HepG2 (cell line): ENCODE measurements around the gene IFIT1B. TPM values are rescaled to one million over a fixed set of nuclear protein-coding genes. Genes with fewer than 3 reads are reported as not detected.

Source experiments
- ARNT ChIP-seq: fragments of 450-650 bp; IDR thresholded peaks from 2 replicates; pipeline ENCODE4 v1.6.1; 2017
- ATF3 ChIP-seq: sonication (generic); formaldehyde crosslinking; IDR thresholded peaks from 2 replicates; pipeline ENCODE4 v1.4.0; 2020; ENCODE audit warnings: missing genetic modification reagents
- ATF7 ChIP-seq, 2 experiments: fragments of 450-650 bp in 1 of 2; sonication (generic) in 1 of 2; formaldehyde crosslinking in 1 of 2; IDR thresholded peaks; 2 replicates each; pipeline versions ENCODE4 v1.4.0 to v1.6.1; 2016 to 2020; ENCODE audit warnings: antibody characterized with exemption in 1 of 2, mild to moderate bottlenecking in 1 of 2, missing genetic modification reagents in 1 of 2
- BRD4 ChIP-seq: sonication (generic); formaldehyde crosslinking; IDR thresholded peaks from 2 replicates; pipeline ENCODE4 v1.4.0; 2020; ENCODE audit warnings: missing genetic modification reagents
- CBFB ChIP-seq: sonication (generic); formaldehyde crosslinking; IDR thresholded peaks from 2 replicates; pipeline ENCODE4 v1.4.0; 2020; ENCODE audit warnings: missing genetic modification reagents
- DRAP1 ChIP-seq: IDR thresholded peaks from 2 replicates; pipeline ENCODE4 v1.6.1; 2016; ENCODE audit warnings: missing genetic modification reagents, missing compliant biosample characterization
- E2F5 ChIP-seq: sonication (generic); formaldehyde crosslinking; conservative IDR thresholded peaks from 2 replicates; pipeline ENCODE4 v1.4.0; 2020; ENCODE audit warnings: missing genetic modification reagents
- EZH2 ChIP-seq: conservative IDR thresholded peaks from 2 replicates; pipeline ENCODE4 v1.6.1; 2012; ENCODE audit warnings: mild to moderate bottlenecking, low read depth, low read length, moderate library complexity
- GABPA ChIP-seq, 2 experiments: IDR thresholded peaks; 2 replicates each; pipeline ENCODE4 v1.6.1; 2011 to 2016; ENCODE audit warnings: low read depth in 2 of 2, low read length in 1 of 2, missing biosample characterization in 1 of 2, missing genetic modification characterization in 1 of 2
- HDAC6 ChIP-seq: fragments of 200-600 bp; sonication (generic); IDR thresholded peaks from 2 replicates; pipeline ENCODE4 v1.7.0; 2017; ENCODE audit warnings: mild to moderate bottlenecking, antibody characterized with exemption, low read length, low read depth
- HIC2 ChIP-seq: sonication (generic); formaldehyde crosslinking; IDR thresholded peaks from 2 replicates; pipeline ENCODE4 v1.9.0; 2022; ENCODE audit warnings: low read depth, missing genetic modification reagents
- IRF9 ChIP-seq: sonication (generic); formaldehyde crosslinking; IDR thresholded peaks from 2 replicates; pipeline ENCODE4 v1.8.0; 2022; ENCODE audit warnings: missing genetic modification reagents, mild to moderate bottlenecking, borderline replicate concordance
- KLF11 ChIP-seq: IDR thresholded peaks from 2 replicates; pipeline ENCODE4 v1.6.1; 2016; ENCODE audit warnings: missing compliant biosample characterization
- MXD1 ChIP-seq: sonication (generic); formaldehyde crosslinking; IDR thresholded peaks from 2 replicates; pipeline ENCODE4 v1.4.0; 2020; ENCODE audit warnings: mild to moderate bottlenecking, missing genetic modification reagents
- POLR2AphosphoS5 ChIP-seq: IDR thresholded peaks from 2 replicates; pipeline ENCODE4 v1.6.1; 2012; ENCODE audit warnings: low read depth, low read length
- THAP11 ChIP-seq: IDR thresholded peaks from 2 replicates; pipeline ENCODE4 v1.6.1; 2016; ENCODE audit warnings: missing biosample characterization, missing genetic modification reagents
- TSC22D2 ChIP-seq: sonication (generic); formaldehyde crosslinking; IDR thresholded peaks from 2 replicates; pipeline ENCODE4 v1.5.1; 2020; ENCODE audit warnings: missing genetic modification reagents, mild to moderate bottlenecking, borderline replicate concordance
- ZC3H13 ChIP-seq: sonication (generic); formaldehyde crosslinking; IDR thresholded peaks from 2 replicates; pipeline ENCODE4 v1.8.1; 2023; ENCODE audit warnings: mild to moderate bottlenecking, missing genetic modification reagents, moderate library complexity
- ZNF10 ChIP-seq: sonication (generic); formaldehyde crosslinking; IDR thresholded peaks from 2 replicates; pipeline ENCODE4 v1.4.0; 2020; ENCODE audit warnings: mild to moderate bottlenecking, low read depth, missing genetic modification reagents, borderline replicate concordance
- ZNF292 ChIP-seq: sonication (generic); formaldehyde crosslinking; IDR thresholded peaks from 2 replicates; pipeline ENCODE4 v1.8.1; 2022; ENCODE audit warnings: mild to moderate bottlenecking, low read depth, missing genetic modification reagents, borderline replicate concordance
- ZNF460 ChIP-seq: sonication (generic); formaldehyde crosslinking; IDR thresholded peaks from 2 replicates; pipeline ENCODE4 v1.5.1; 2020; ENCODE audit warnings: missing genetic modification reagents, mild to moderate bottlenecking, borderline replicate concordance
- ZNF782 ChIP-seq: sonication (generic); formaldehyde crosslinking; IDR thresholded peaks from 2 replicates; pipeline ENCODE4 v1.4.0; 2020; ENCODE audit warnings: missing genetic modification reagents, mild to moderate bottlenecking, borderline replicate concordance
- ZXDC ChIP-seq: sonication (generic); formaldehyde crosslinking; IDR thresholded peaks from 2 replicates; pipeline ENCODE4 v1.5.0; 2020; ENCODE audit warnings: mild to moderate bottlenecking, missing genetic modification reagents
- polyA plus RNA-seq, 8 experiments: library from polyadenylated mRNA; depleted of rRNA in 3 of 8; stranded (reverse) in 7 of 8; unstranded in 1 of 8; fragments of >200 nt; fragmentation: Illumina TruSeq in 4 of 8; extraction: Trizol in 4 of 8; gene quantifications; 2 replicates each; pipeline versions ENCODE4 v1.2.1 to v1.2.3, GENCODE V29; 2011 to 2016; ENCODE audit warnings: low read depth in 4 of 8, missing spikeins in 1 of 8, mixed read lengths in 1 of 8; ENCODE audit not compliant: insufficient read depth in 1 of 8
- total RNA-seq, 5 experiments: library from RNA; depleted of rRNA; stranded (reverse); fragments of >200 nt; fragmentation: Illumina TruSeq; extraction: Trizol; gene quantifications; 2 replicates each; pipeline ENCODE4 v1.2.3, GENCODE V29; 2016; ENCODE audit warnings: low read depth in 1 of 5

IFIT1B gene
- total and polyA plus RNA-seq, 2 of the 13 experiments (the other 11 are each of a cell fraction or from before 2014, with no cell fraction given), result not detected

- TF ChIP-seq ZNF460 (CRISPR knock-in tag) (no peak), ARNT (no peak), EZH2 (no peak), ZNF782 (CRISPR knock-in tag) (no peak), ATF3 (CRISPR knock-in tag) (no peak), BRD4 (CRISPR knock-in tag) (0 out of 2 replicates have a peak, but pooled peaks have one; percentile 58), DRAP1 (CRISPR knock-in tag) (no peak), ZNF10 (CRISPR knock-in tag) (no peak), HDAC6 (no peak), GABPA (IDR thresholded peaks at IDR 0.05; ENCODE audit: low read depth, low read length) (no peak), GABPA (CRISPR knock-in tag; IDR thresholded peaks at IDR 0.05; ENCODE audit: low read depth) (no peak), HIC2 (CRISPR knock-in tag) (no peak), TSC22D2 (CRISPR knock-in tag) (no peak), KLF11 (CRISPR knock-in tag) (no peak), ZNF292 (CRISPR knock-in tag) (peak; percentile 63; the same call in 1 of the 2 replicates), ZC3H13 (CRISPR knock-in tag) (no peak), POLR2AphosphoS5 (peak; percentile 58), MXD1 (no peak), THAP11 (peak; percentile 31; the same call in 1 of the 2 replicates), E2F5 (CRISPR knock-in tag) (no peak), ATF7 (IDR thresholded peaks at IDR 0.05) (no peak), ATF7 (CRISPR knock-in tag; IDR thresholded peaks at IDR 0.05) (no peak), IRF9 (CRISPR knock-in tag) (no peak), CBFB (CRISPR knock-in tag) (no peak), ZXDC (CRISPR knock-in tag) (no peak)
Observed at GRCh38 chr10:89332123-89332633, 45.7 kb upstream of the IFIT1B start (continued).
